PFSK-1 (cell line): ENCODE data around the gene HSPB1.

Experiments used
- POLR2AphosphoS5 ChIP-seq: IDR thresholded peaks from 2 replicates; pipeline ENCODE4 v1.6.1; 2012; ENCODE audit warnings: low read depth, mild to moderate bottlenecking, control low read depth, low read length, moderate library complexity
- REST ChIP-seq, 2 experiments: IDR thresholded peaks; 2 replicates each; pipeline versions ENCODE4 v1.6.1 to v1.8.0; 2011 to 2012; ENCODE audit warnings: low read depth in 2 of 2, low read length in 2 of 2, control low read depth in 1 of 2, inconsistent platforms in 1 of 2, mild to moderate bottlenecking in 1 of 2, moderate library complexity in 1 of 2; ENCODE audit not compliant: insufficient read depth in 1 of 2
- SIN3A ChIP-seq: IDR thresholded peaks from 2 replicates; pipeline ENCODE4 v1.6.1; 2012; ENCODE audit warnings: mild to moderate bottlenecking, low read length, moderate library complexity, borderline replicate concordance; ENCODE audit not compliant: insufficient read depth

- TF ChIP-seq SIN3A = no peak
- TF ChIP-seq REST (IDR thresholded peaks at IDR 0.05; ENCODE audit: insufficient read depth in 1 of 2, low read depth in 2 of 2, low read length in 2 of 2) = no peak
- peak; percentile 44 for TF ChIP-seq POLR2AphosphoS5
These were observed 16.2 kb downstream of the HSPB1 start for GRCh38 chr7:76318488-76319353.
